ENCODE results near the gene MUC21. TPM values are rescaled to one million over a fixed set of nuclear protein-coding genes. Genes with fewer than 3 reads are reported as not detected.

Gene MUC21
- total RNA-seq, 1 donor from 2014 or later: not detected

Other genes with a start within 250 kb of the MUC21 start
- gene FLOT1, start 241.0 kb upstream of the MUC21 start, total RNA-seq: 190 TPM
- gene IER3, start 239.2 kb upstream of the MUC21 start, total RNA-seq: 146 TPM
- 82.1 TPM for gene DDR1, start 99.2 kb upstream of the MUC21 start, total RNA-seq
- 44.4 TPM for gene GTF2H4, start 75.5 kb upstream of the MUC21 start, total RNA-seq
- gene VARS2, start 69.5 kb upstream of the MUC21 start, total RNA-seq: 23.5 TPM
- gene SFTA2, start 51.5 kb upstream of the MUC21 start, total RNA-seq: not detected
- not detected for gene MUCL3, start 42.7 kb upstream of the MUC21 start, total RNA-seq
- gene MUC22, start 26.8 kb downstream of the MUC21 start, total RNA-seq: not detected
- gene C6orf15, start 128.9 kb downstream of the MUC21 start, total RNA-seq: not detected
- gene PSORS1C1, start 131.1 kb downstream of the MUC21 start, total RNA-seq: 0.45 TPM
- not detected for gene CDSN, start 136.7 kb downstream of the MUC21 start, total RNA-seq
- not detected for gene PSORS1C2, start 155.3 kb downstream of the MUC21 start, total RNA-seq
- gene CCHCR1, start 174.1 kb downstream of the MUC21 start, total RNA-seq: 8.4 TPM
- 2.1 TPM for gene TCF19, start 174.9 kb downstream of the MUC21 start, total RNA-seq
- gene POU5F1, start 187.0 kb downstream of the MUC21 start, total RNA-seq: 0.93 TPM

Measured in mesenteric fat pad (tissue), 1 donor.